ENCODE measurements around the gene SH2D1A. TPM values are rescaled to one million over a fixed set of nuclear protein-coding genes. Genes with fewer than 3 reads are reported as not detected.

The SH2D1A gene
- total and polyA plus RNA-seq, 2 of the 4 experiments (the other 2 are of a cell fraction), result not detected

DNA sequence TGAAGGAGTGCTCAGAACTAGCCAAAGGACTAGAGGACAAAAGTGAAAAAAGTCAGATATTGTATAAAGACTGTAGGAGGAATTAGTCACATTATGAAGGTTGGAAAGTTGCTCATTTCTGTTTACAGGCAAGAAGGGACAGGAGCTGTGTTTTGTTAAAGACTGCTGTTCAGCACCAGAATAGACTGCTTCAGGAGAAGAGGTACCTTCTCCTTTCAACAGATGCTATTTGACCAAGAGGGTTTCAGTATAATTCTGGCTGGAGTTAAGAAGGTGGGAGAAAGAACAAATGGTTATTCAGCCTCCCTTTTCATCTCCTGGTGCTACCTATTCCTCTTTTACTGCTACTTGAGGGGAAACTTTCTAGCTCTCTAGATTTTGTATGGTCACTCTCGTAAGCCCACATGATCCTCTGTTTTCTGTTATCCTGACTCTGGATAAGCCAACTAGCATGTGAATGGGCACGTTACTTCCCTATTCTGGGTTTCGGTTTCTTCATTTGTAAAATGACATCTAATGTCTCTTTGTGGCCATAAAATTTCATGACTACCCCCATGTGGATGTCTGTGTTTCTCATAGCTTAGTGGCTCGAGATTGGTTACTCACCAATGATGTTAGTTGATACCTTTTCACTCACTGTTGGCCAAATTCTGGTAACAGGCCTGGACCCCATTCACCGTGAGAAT lies 68.9 kb downstream of the SH2D1A start:
- no peak overlapping the region for H2AFZ ChIP-seq (replicated peaks; ENCODE audit: low read length, poor library complexity)
- CTCF ChIA-PET, result no interaction called here
- H3K14ac ChIP-seq (replicated peaks; ENCODE audit: low read depth, low read length), result no peak overlapping the region
- no peak overlapping the region for H2BK120ac ChIP-seq (ENCODE audit: low read depth, low read length)
- H3K9me3 ChIP-seq (ENCODE audit: control insufficient read depth, insufficient read depth, low read length), result no peaks in the 10 kb centered on the region
- BruUV-seq (replicated peaks), result no TSS peak
- H4K5ac ChIP-seq (ENCODE audit: low read depth, low read length), result no peak overlapping the region
- H3K4me2 ChIP-seq (ENCODE audit: low read depth, low read length), result no peak overlapping the region
- 50% methylated on average over 1 of the region's 5 CpGs; no CpG with 5 or more reads in 1 of the 2 experiments for WGBS, 2 experiments (ENCODE audit: extremely low coverage in 2 of 2, insufficient read length in 1 of 2)
- no peak overlapping the region for H4K8ac ChIP-seq (ENCODE audit: low read depth in 2 of 2, low read length in 2 of 2)
- in situ Hi-C loops (cut with MboI; ENCODE audit: low sequenced_read_pairs), result no loop called here
- intact Hi-C loops (cut with micrococcal nuclease), result no loop called here
- no peaks in the 10 kb centered on the region for H4K20me1 ChIP-seq (ENCODE audit: insufficient read depth, low read length)
- no peaks in the 10 kb centered on the region for H3K9me1 ChIP-seq (ENCODE audit: insufficient read depth, low read length)
- H4K91ac ChIP-seq (ENCODE audit: insufficient read depth, low read depth, low read length), result no peak overlapping the region
- no peak overlapping the region for H2BK20ac ChIP-seq (ENCODE audit: low read depth, low read length)
- H3K23ac ChIP-seq (ENCODE audit: low read depth, low read length), result no peak overlapping the region
- no peak for ATAC-seq (ENCODE audit: low read depth)
- no peak overlapping the region for H3K4ac ChIP-seq (ENCODE audit: low read depth, low read length)
- H3K36me3 ChIP-seq (ENCODE audit: control insufficient read depth, insufficient read depth, low read length), result no peaks in the 10 kb centered on the region
- H3K27ac ChIP-seq (ENCODE audit: insufficient read depth, low read length), result no peak overlapping the region
- H3K18ac ChIP-seq (ENCODE audit: low read depth, low read length), result no peak overlapping the region
- no peak overlapping the region for H2BK15ac ChIP-seq (ENCODE audit: low read depth, low read length)
- no peaks in the 10 kb centered on the region for H3K4me1 ChIP-seq (ENCODE audit: control insufficient read depth, insufficient read depth, low read length)
- no peak overlapping the region for H3K56ac ChIP-seq (ENCODE audit: extremely low read depth, insufficient read depth, low read length)
- no peak overlapping the region for H2AK9ac ChIP-seq (replicated peaks; ENCODE audit: low read depth, low read length, poor library complexity)
- H3K9ac ChIP-seq (ENCODE audit: low read depth, low read length), result no peak overlapping the region
- no peaks in the 10 kb centered on the region for H3K27me3 ChIP-seq (ENCODE audit: control insufficient read depth, insufficient read depth, low read length)
- POLR2A ChIA-PET (ENCODE audit: unreplicated experiment), result no interaction called here
- TF ChIP-seq CEBPB (IDR thresholded peaks at IDR 0.05; ENCODE audit: low read depth, low read length) (no peak), MXI1 (IDR thresholded peaks at IDR 0.05; ENCODE audit: borderline replicate concordance, low read depth, low read length) (no peak), MAZ (IDR thresholded peaks at IDR 0.05; ENCODE audit: borderline replicate concordance, low read depth, low read length) (no peak), RAD21 (IDR thresholded peaks at IDR 0.05; ENCODE audit: low read length) (no peak), RCOR1 (IDR thresholded peaks at IDR 0.05; ENCODE audit: insufficient replicate concordance, low read length) (no peak), RFX5 (IDR thresholded peaks at IDR 0.05; ENCODE audit: low read depth, low read length) (no peak), FOS (IDR thresholded peaks at IDR 0.05; ENCODE audit: low read depth, low read length) (no peak), BHLHE40 (IDR thresholded peaks at IDR 0.05; ENCODE audit: low read depth, low read length) (no peak), NFE2L2 (IDR thresholded peaks at IDR 0.05; ENCODE audit: low read depth, low read length) (no peak), CHD1 (IDR thresholded peaks at IDR 0.05; ENCODE audit: low read depth, low read length) (no peak)
- TF ChIP-seq, protein P1, sequence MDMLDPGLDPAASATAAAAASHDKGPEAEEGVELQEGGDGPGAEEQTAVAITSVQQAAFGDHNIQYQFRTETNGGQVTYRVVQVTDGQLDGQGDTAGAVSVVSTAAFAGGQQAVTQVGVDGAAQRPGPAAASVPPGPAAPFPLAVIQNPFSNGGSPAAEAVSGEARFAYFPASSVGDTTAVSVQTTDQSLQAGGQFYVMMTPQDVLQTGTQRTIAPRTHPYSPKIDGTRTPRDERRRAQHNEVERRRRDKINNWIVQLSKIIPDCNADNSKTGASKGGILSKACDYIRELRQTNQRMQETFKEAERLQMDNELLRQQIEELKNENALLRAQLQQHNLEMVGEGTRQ (IDR thresholded peaks at IDR 0.05; ENCODE audit: low read depth, low read length), result no peak
- TF ChIP-seq, protein P2, sequence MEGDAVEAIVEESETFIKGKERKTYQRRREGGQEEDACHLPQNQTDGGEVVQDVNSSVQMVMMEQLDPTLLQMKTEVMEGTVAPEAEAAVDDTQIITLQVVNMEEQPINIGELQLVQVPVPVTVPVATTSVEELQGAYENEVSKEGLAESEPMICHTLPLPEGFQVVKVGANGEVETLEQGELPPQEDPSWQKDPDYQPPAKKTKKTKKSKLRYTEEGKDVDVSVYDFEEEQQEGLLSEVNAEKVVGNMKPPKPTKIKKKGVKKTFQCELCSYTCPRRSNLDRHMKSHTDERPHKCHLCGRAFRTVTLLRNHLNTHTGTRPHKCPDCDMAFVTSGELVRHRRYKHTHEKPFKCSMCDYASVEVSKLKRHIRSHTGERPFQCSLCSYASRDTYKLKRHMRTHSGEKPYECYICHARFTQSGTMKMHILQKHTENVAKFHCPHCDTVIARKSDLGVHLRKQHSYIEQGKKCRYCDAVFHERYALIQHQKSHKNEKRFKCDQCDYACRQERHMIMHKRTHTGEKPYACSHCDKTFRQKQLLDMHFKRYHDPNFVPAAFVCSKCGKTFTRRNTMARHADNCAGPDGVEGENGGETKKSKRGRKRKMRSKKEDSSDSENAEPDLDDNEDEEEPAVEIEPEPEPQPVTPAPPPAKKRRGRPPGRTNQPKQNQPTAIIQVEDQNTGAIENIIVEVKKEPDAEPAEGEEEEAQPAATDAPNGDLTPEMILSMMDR (conservative IDR thresholded peaks at IDR 0.05; ENCODE audit: low read depth, low read length), result no peak
- H3K79me1 ChIP-seq (ENCODE audit: low read depth in 1 of 2, low read length in 2 of 2), result no peaks in the 10 kb centered on the region
- DNase-seq, result no peak
- no peak overlapping the region for H3K4me3 ChIP-seq (ENCODE audit: insufficient read depth, low read depth, low read length)
- dilution Hi-C loops (cut with HindIII; ENCODE audit: low sequenced_read_pairs, unreplicated experiment), result no loop called here
- H2AK5ac ChIP-seq (ENCODE audit: low read depth, low read length), result no peak overlapping the region
- no peak overlapping the region for H2BK5ac ChIP-seq (ENCODE audit: low read depth, low read length, poor library complexity, severe bottlenecking)
